DOHH2 (cell line): ENCODE results near the gene NOL9.

Experiments used
- H3F3A ChIP-seq: fragments of 200-600 bp; sonication (generic), shearing (Covaris generic); 2 replicates; pipeline ENCODE4 v1.6.0; 2016; ENCODE audit warnings: antibody characterized with exemption, mild to moderate bottlenecking; ENCODE audit not compliant: control insufficient read depth, insufficient read depth
- H3K27ac ChIP-seq: fragments of 200-600 bp; sonication (generic); 2 replicates; pipeline ENCODE4 v1.5.1; 2014; ENCODE audit warnings: low read depth, mild to moderate bottlenecking, low read length, moderate library complexity
- H3K27me3 ChIP-seq: fragments of 200-600 bp; sonication (generic); 2 replicates; pipeline ENCODE4 v1.6.1; 2014; ENCODE audit warnings: mild to moderate bottlenecking, low read length, mixed read lengths; ENCODE audit not compliant: control insufficient read depth
- H3K36me3 ChIP-seq: fragments of 200-600 bp; sonication (generic); 2 replicates; pipeline ENCODE4 v1.6.1; 2014; ENCODE audit warnings: mild to moderate bottlenecking, low read length, moderate library complexity, mixed read lengths; ENCODE audit not compliant: control insufficient read depth
- H3K4me1 ChIP-seq: fragments of 200-600 bp; sonication (generic); 2 replicates; pipeline ENCODE4 v1.6.1; 2014; ENCODE audit warnings: mild to moderate bottlenecking, low read length, mixed read lengths; ENCODE audit not compliant: control insufficient read depth
- H3K4me2 ChIP-seq: fragments of 200-600 bp; sonication (generic); 2 replicates; pipeline ENCODE4 v1.6.0; 2014; ENCODE audit warnings: mild to moderate bottlenecking, low read length, moderate library complexity
- H3K4me3 ChIP-seq: fragments of 200-600 bp; sonication (generic); 2 replicates; pipeline ENCODE4 v1.5.1; 2014; ENCODE audit warnings: mild to moderate bottlenecking, low read length, mixed read lengths
- H3K79me2 ChIP-seq: fragments of 200-600 bp; sonication (generic); 2 replicates; pipeline ENCODE4 v1.6.1; 2014; ENCODE audit warnings: mild to moderate bottlenecking, low read length, mixed read lengths; ENCODE audit not compliant: control insufficient read depth
- H3K9me2 ChIP-seq: fragments of 200-600 bp; sonication (generic); replicated peaks from 2 replicates; pipeline ENCODE4 v1.6.1; 2014; ENCODE audit warnings: mild to moderate bottlenecking, low read length, mixed read lengths; ENCODE audit not compliant: control insufficient read depth
- H3K9me3 ChIP-seq: fragments of 200-600 bp; sonication (generic); 2 replicates; pipeline ENCODE4 v1.6.1; 2014; ENCODE audit warnings: antibody characterized with exemption, low read length, mixed read lengths; ENCODE audit not compliant: control insufficient read depth, insufficient read depth
- H4K20me1 ChIP-seq: fragments of 200-600 bp; sonication (generic); 2 replicates; pipeline ENCODE4 v1.6.0; 2014; ENCODE audit warnings: low read depth, mild to moderate bottlenecking, antibody characterized with exemption, low read length, moderate library complexity; ENCODE audit not compliant: control insufficient read depth, insufficient read depth
- CTCF ChIP-seq: fragments of 200-600 bp; sonication (generic); IDR thresholded peaks from one replicate; pipeline ENCODE4 v1.5.1; 2014; ENCODE audit warnings: antibody characterized with exemption, mild to moderate bottlenecking, low read depth, low read length; ENCODE audit not compliant: poor library complexity, severe bottlenecking
- EZH2phosphoT487 ChIP-seq: fragments of 200-600 bp; sonication (generic); IDR thresholded peaks from 2 replicates; pipeline ENCODE4 v1.6.1; 2017; ENCODE audit warnings: borderline replicate concordance, mild to moderate bottlenecking, antibody characterized with exemption, low read length, moderate library complexity, mixed read lengths

NOL9 gene

GRCh38 chr1:6501279-6501813 lies 53.0 kb downstream of the NOL9 start:
- Histone ChIP-seq H3K27me3 (peaks cover 15% of the 10 kb centered on the region), H3K27ac (no peak overlapping the region), H3K9me2 (no peaks in the 10 kb centered on the region), H3K79me2 (no peaks in the 10 kb centered on the region), H3K36me3 (no peaks in the 10 kb centered on the region), H3K9me3 (no peaks in the 10 kb centered on the region), H3F3A (no peaks in the 10 kb centered on the region), H3K4me2 (no peak overlapping the region), H3K4me1 (peaks cover 6% of the 10 kb centered on the region; the same call in 1 of the 2 replicates), H4K20me1 (no peaks in the 10 kb centered on the region), H3K4me3 (no peak overlapping the region)
- no peak for TF ChIP-seq CTCF
- TF ChIP-seq EZH2phosphoT487 = no peak

GRCh38 chr1:6500544-6501278 lies 53.6 kb downstream of the NOL9 start:
- H3K9me2 ChIP-seq = no peaks in the 10 kb centered on the region
- no peak overlapping the region for H3K4me2 ChIP-seq
- H3K9me3 ChIP-seq = no peaks in the 10 kb centered on the region
- H3K79me2 ChIP-seq = no peaks in the 10 kb centered on the region
- no peaks in the 10 kb centered on the region for H3F3A ChIP-seq
- TF ChIP-seq EZH2phosphoT487 (no peak), CTCF (no peak)
- no peak overlapping the region for H3K4me3 ChIP-seq
- no peak overlapping the region for H3K27ac ChIP-seq
- H3K27me3 ChIP-seq = peaks cover 22% of the 10 kb centered on the region
- peaks cover 6% of the 10 kb centered on the region; the same call in 1 of the 2 replicates for H3K4me1 ChIP-seq
- H3K36me3 ChIP-seq = no peaks in the 10 kb centered on the region
- H4K20me1 ChIP-seq = no peaks in the 10 kb centered on the region

- H3K79me2 ChIP-seq = no peaks in the 10 kb centered on the region
- no peaks in the 10 kb centered on the region for H3F3A ChIP-seq
- H3K9me3 ChIP-seq = no peaks in the 10 kb centered on the region
- peaks cover 6% of the 10 kb centered on the region; the same call in 1 of the 2 replicates for H3K4me1 ChIP-seq
- peaks cover 22% of the 10 kb centered on the region for H3K27me3 ChIP-seq
- H4K20me1 ChIP-seq = no peaks in the 10 kb centered on the region
- no peak overlapping the region for H3K27ac ChIP-seq
- no peak for TF ChIP-seq EZH2phosphoT487
- no peak for TF ChIP-seq CTCF
- no peaks in the 10 kb centered on the region for H3K9me2 ChIP-seq
- no peak overlapping the region for H3K4me2 ChIP-seq
- H3K36me3 ChIP-seq = no peaks in the 10 kb centered on the region
- H3K4me3 ChIP-seq = no peak overlapping the region
Observed at GRCh38 chr1:6499296-6499695, 55.0 kb downstream of the NOL9 start.
